Measurements from ENCODE around the gene FBXO8. TPM values are rescaled to one million over a fixed set of nuclear protein-coding genes. Genes with fewer than 3 reads are reported as not detected.

FBXO8 gene
- total RNA-seq, 1 donor from 2014 or later = 12.8 TPM

DNA sequence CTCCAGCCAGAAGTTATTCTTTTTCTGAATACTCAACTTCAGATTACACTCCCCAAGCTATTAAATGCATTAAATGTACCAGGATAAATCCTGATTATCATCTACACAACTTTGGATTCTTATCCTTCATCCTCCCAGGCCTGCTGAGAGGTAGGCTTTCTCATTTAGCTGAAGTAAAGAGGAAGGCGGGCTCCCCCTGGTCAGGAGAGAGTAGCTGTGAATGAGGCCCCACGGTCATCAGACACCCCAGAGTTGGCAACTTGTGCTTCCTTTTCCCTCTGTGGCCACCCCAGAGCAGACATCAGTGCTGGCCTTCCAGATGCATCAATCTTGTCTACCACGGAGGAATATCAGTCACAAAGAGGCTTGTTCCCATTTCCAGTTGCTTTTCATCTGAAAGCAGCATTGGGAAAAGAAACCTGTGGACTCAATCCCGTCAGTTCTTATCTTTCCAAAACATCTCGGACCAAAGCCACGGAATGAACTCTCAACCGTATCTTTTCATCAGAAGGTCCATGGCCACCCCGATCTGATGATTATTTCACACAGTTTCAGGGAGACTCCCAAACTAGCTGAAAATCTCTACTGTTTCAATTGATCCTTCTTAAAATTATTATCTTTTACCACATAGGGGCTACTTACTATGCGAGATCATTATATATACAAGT, 79.2 kb downstream of the FBXO8 start:
- Mint-ChIP-seq H3K36me3 (ENCODE audit: insufficient read depth) (no peaks in the 10 kb centered on the region), H3K4me1 (ENCODE audit: low read depth) (no peaks in the 10 kb centered on the region), H3K27me3 (peaks cover 54% of the 10 kb centered on the region), H3K9me3 (ENCODE audit: low read depth) (no peaks in the 10 kb centered on the region), H3K27ac (no peak overlapping the region), H3K4me3 (ENCODE audit: low read depth) (no peak overlapping the region)
- DNase-seq (ENCODE audit: low spot score, unreplicated experiment) = no peak
- TF ChIP-seq, protein P1, sequence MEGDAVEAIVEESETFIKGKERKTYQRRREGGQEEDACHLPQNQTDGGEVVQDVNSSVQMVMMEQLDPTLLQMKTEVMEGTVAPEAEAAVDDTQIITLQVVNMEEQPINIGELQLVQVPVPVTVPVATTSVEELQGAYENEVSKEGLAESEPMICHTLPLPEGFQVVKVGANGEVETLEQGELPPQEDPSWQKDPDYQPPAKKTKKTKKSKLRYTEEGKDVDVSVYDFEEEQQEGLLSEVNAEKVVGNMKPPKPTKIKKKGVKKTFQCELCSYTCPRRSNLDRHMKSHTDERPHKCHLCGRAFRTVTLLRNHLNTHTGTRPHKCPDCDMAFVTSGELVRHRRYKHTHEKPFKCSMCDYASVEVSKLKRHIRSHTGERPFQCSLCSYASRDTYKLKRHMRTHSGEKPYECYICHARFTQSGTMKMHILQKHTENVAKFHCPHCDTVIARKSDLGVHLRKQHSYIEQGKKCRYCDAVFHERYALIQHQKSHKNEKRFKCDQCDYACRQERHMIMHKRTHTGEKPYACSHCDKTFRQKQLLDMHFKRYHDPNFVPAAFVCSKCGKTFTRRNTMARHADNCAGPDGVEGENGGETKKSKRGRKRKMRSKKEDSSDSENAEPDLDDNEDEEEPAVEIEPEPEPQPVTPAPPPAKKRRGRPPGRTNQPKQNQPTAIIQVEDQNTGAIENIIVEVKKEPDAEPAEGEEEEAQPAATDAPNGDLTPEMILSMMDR (IDR thresholded peaks at IDR 0.05; ENCODE audit: unreplicated experiment) = no peak

DNA sequence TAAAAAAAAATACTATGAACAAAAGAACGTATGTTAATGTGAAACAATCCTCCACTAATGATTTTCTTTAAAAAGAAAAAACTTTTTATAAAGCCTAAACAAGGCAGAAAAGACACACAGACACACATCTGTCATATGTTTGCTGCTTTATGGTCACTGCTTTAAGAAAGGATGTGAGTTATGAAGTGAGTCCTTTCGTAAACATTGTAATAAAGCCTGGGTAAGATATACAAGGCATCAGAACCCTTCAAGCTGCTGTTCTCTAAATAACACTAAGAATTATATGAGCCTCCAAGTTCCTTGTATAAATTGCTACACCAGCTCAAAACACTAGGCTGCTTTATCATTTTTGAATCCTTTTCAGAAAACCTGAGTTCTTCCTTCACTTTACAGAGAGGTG, 81.6 kb downstream of the FBXO8 start:
- H3K27me3 Mint-ChIP-seq = peaks cover 44% of the 10 kb centered on the region
- H3K4me1 Mint-ChIP-seq (ENCODE audit: low read depth) = peaks cover 2% of the 10 kb centered on the region
- TF ChIP-seq, protein P1 (IDR thresholded peaks at IDR 0.05; ENCODE audit: unreplicated experiment) = no peak
- no peaks in the 10 kb centered on the region for H3K36me3 Mint-ChIP-seq (ENCODE audit: insufficient read depth)
- DNase-seq (ENCODE audit: low spot score, unreplicated experiment) = no peak
- no peak overlapping the region for H3K4me3 Mint-ChIP-seq (ENCODE audit: low read depth)
- no peaks in the 10 kb centered on the region for H3K9me3 Mint-ChIP-seq (ENCODE audit: low read depth)
- no peak overlapping the region for H3K27ac Mint-ChIP-seq

DNA sequence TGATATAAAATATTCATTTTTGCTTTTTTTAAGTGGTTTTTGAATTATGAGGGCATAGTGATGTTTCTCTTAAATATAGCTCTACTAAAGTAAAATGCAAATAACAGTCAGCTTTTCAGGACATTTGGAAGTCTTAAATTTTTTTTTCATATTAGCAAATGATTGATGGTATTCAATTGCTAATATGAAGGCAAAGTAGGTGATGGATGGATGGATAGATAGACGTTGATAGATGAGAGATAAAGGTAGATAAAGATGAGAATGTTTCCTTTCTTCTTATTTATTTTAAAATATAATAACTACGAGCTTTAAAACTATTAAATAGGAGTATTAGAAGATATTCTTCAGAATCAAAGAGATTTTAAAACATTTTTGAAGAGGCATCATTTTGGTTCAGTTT, 83.7 kb downstream of the FBXO8 start:
- no peak for DNase-seq (ENCODE audit: low spot score, unreplicated experiment)
- no peaks in the 10 kb centered on the region for H3K36me3 Mint-ChIP-seq (ENCODE audit: insufficient read depth)
- no peak overlapping the region for H3K4me3 Mint-ChIP-seq (ENCODE audit: low read depth)
- H3K9me3 Mint-ChIP-seq (ENCODE audit: low read depth) = no peaks in the 10 kb centered on the region
- no peak overlapping the region for H3K27ac Mint-ChIP-seq
- TF ChIP-seq, protein P1 (IDR thresholded peaks at IDR 0.05; ENCODE audit: unreplicated experiment) = no peak
- H3K27me3 Mint-ChIP-seq = peaks cover 38% of the 10 kb centered on the region
- peaks cover 2% of the 10 kb centered on the region for H3K4me1 Mint-ChIP-seq (ENCODE audit: low read depth)

DNA sequence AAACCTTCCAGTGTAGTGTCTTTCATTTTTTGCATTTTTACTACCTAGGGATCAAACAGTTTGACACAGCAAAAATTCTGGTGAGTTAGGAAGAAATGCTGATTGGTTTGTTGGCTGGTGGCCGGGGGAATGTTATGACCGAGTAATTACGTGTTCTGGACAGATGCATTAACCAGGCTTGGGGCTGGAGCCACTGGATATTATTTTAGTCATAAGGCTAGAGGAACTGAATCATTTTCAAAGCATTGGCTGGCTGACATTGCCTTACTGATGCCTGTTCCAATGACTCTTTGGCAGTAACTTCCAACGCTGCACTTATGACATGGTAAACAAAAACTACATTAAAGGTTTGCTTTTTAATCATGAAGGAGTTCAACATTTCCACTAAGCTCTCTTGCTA, 84.6 kb downstream of the FBXO8 start:
- Mint-ChIP-seq H3K27ac (no peak overlapping the region), H3K36me3 (ENCODE audit: insufficient read depth) (no peaks in the 10 kb centered on the region), H3K9me3 (ENCODE audit: low read depth) (no peaks in the 10 kb centered on the region), H3K27me3 (peaks cover 33% of the 10 kb centered on the region), H3K4me3 (ENCODE audit: low read depth) (no peak overlapping the region), H3K4me1 (ENCODE audit: low read depth) (peaks cover 2% of the 10 kb centered on the region)
- no peak for DNase-seq (ENCODE audit: low spot score, unreplicated experiment)
- TF ChIP-seq, protein P1 (IDR thresholded peaks at IDR 0.05; ENCODE audit: unreplicated experiment) = no peak

DNA sequence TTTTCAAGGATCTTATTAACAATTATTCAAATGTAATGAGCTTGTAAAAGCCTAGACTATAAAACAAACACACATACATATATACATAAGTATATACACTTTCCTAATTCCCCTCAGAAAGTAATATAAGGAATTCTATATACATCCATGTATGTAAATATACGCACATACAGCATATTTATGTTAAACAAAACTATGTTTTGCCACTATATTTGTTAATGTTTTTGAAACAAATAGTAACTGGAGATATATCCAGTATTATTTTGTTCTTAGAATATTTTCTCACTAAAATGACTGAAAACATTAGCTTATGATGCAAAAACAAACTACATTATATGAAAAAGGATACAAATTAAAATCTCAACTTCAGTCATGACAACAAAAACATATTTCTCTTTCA, 85.1 kb downstream of the FBXO8 start:
- Mint-ChIP-seq H3K27me3 (peaks cover 31% of the 10 kb centered on the region), H3K36me3 (ENCODE audit: insufficient read depth) (no peaks in the 10 kb centered on the region), H3K27ac (no peak overlapping the region), H3K4me3 (ENCODE audit: low read depth) (no peak overlapping the region), H3K4me1 (ENCODE audit: low read depth) (peaks cover 2% of the 10 kb centered on the region), H3K9me3 (ENCODE audit: low read depth) (no peaks in the 10 kb centered on the region)
- TF ChIP-seq, protein P1 (IDR thresholded peaks at IDR 0.05; ENCODE audit: unreplicated experiment) = no peak
- DNase-seq (ENCODE audit: low spot score, unreplicated experiment) = no peak

All from progenitor cell of endocrine pancreas (in vitro differentiated cells).